Esophagus squamous epithelium (tissue), 5 donors: ENCODE data around the gene IDH3B. TPM values are rescaled to one million over a fixed set of nuclear protein-coding genes. Genes with fewer than 3 reads are reported as not detected.

ENCODE experiments used
- DNase-seq: peaks from one replicate; lab custom pipeline; 2025; lab: John Stamatoyannopoulos, UW
- H3K27ac ChIP-seq, 4 donors: fragments of 200-600 bp; sonication (generic); one replicate each; pipeline ENCODE4 v1.5.1; 2016 to 2019; ENCODE audit warnings: mild to moderate bottlenecking in 1 of 4
- H3K27me3 ChIP-seq, 4 donors: fragments of 200-600 bp; sonication (generic); 1 replicate in 3 of 4; 2 replicates in 1 of 4; pipeline versions ENCODE4 v1.5.1 to v1.6.0; 2017 to 2021; ENCODE audit warnings: antibody characterized with exemption in 1 of 4
- H3K36me3 ChIP-seq, 3 donors: fragments of 200-600 bp; sonication (generic); one replicate each; pipeline ENCODE4 v1.5.1; 2016 to 2019
- H3K4me1 ChIP-seq, 3 donors: fragments of 200-600 bp; sonication (generic); one replicate each; pipeline ENCODE4 v1.5.1; 2017 to 2019
- H3K4me3 ChIP-seq, 4 donors: fragments of 200-600 bp; sonication (generic); 1 replicate in 3 of 4; 2 replicates in 1 of 4; pipeline ENCODE4 v1.5.1; 2016 to 2019; ENCODE audit warnings: mild to moderate bottlenecking in 2 of 4, moderate library complexity in 1 of 4
- H3K9me3 ChIP-seq, 3 donors: fragments of 200-600 bp; sonication (generic); one replicate each; pipeline ENCODE4 v1.5.1; 2016 to 2019
- CTCF ChIP-seq, 6 experiments: fragments of 450-650 bp in 4 of 6; fragments of 200-600 bp in 2 of 6; sonication (generic) in 2 of 6; IDR thresholded peaks; one replicate each; pipeline ENCODE4 v1.5.1; 2016 to 2019; ENCODE audit warnings: antibody characterized with exemption in 6 of 6, mild to moderate bottlenecking in 4 of 6, moderate library complexity in 4 of 6
- POLR2A ChIP-seq, 4 donors: fragments of 450-650 bp; IDR thresholded peaks; one replicate each; pipeline ENCODE4 v1.6.1; 2017; ENCODE audit warnings: antibody characterized with exemption in 4 of 4, mild to moderate bottlenecking in 4 of 4, moderate library complexity in 3 of 4
- WGBS, 2 donors: methylation state at CpG; one replicate each; pipeline ENCODE4 v1.1.5; 2018; 5-methylcytosine and 5-hydroxymethylcytosine counted together
- intact Hi-C: fragments of 100-400 bp; cut with DNase I; formaldehyde crosslinking; loops from one replicate; pipeline ENCODE4 v1.15.0; 2022
- small RNA-seq, 4 donors: library from RNA; depleted of rRNA; stranded (forward); fragments of <200 nt; gene quantifications; one replicate each; pipeline ENCODE3, GENCODE V24; 2016
- total RNA-seq, 4 donors: library from RNA; depleted of rRNA; stranded (reverse); fragments of >200 nt; gene quantifications; one replicate each; pipeline ENCODE4 v1.1.0, GENCODE V29; 2016
- donor health status: DM: yes; HTN: yes; CAD: no.

Gene IDH3B
- total RNA-seq, 4 donors from 2014 or later: 77.4 to 136 (median 123) TPM

GRCh38 chr20:2610941-2611720 is 52.9 kb downstream of the IDH3B start:
- Histone ChIP-seq H3K36me3 (no peaks in the 10 kb centered on the region), H3K4me3 (no peak overlapping the region), H3K27ac (no peak overlapping the region), H3K27me3 (peaks cover 0 to 38% (median 0%) of the 10 kb centered on the region in 4 donors), H3K9me3 (peaks cover 0 to 15% (median 0%) of the 10 kb centered on the region in 3 donors), H3K4me1 (no peaks in the 10 kb centered on the region)
- TF ChIP-seq CTCF (IDR thresholded peaks at IDR 0.05) (no peak), POLR2A (IDR thresholded peaks at IDR 0.05) (no peak)
- WGBS, 2 donors: 44 to 49% methylated on average over 6 of the region's 6 CpGs
- no peak for DNase-seq
- intact Hi-C loops: no loop called here

DNA sequence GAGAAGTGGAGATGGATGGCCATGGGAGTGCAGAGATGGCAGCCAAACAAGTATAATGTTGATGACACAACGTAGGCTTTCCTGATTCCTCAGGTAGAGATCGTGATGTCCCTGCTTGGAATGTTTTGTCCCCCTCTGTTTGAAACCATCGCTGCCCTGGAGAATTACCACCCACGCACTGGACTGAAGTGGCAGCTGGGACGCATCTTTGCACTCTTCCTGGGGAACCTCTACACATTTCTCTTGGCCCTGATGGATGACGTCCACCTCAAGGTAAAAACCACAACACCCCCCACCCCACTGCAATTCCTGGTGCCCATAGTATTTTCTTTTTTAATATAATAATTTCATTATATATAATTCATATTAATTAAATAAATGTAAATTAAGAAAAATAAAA is 53.7 kb downstream of the IDH3B start:
- Histone ChIP-seq H3K36me3 (no peaks in the 10 kb centered on the region), H3K9me3 (peaks cover 0 to 22% (median 0%) of the 10 kb centered on the region in 3 donors), H3K4me3 (no peak overlapping the region), H3K27ac (no peak overlapping the region), H3K27me3 (peaks cover 0 to 38% (median 0%) of the 10 kb centered on the region in 4 donors), H3K4me1 (no peaks in the 10 kb centered on the region)
- no peak for DNase-seq
- intact Hi-C loops: no loop called here
- 71 to 83% methylated on average over 5 to 6 of the region's 6 CpGs for WGBS, 2 donors
- no peak for TF ChIP-seq POLR2A (IDR thresholded peaks at IDR 0.05)
- no peak for TF ChIP-seq CTCF (IDR thresholded peaks at IDR 0.05)

Small RNA genes within 50 kb of the gene (small RNA-seq; reads per million reads assigned to genes)
- gene SNORA51 (0 reads per million in 4 donors), gene SNORD110 (0 reads per million in 4 donors), gene SNORD56 (0 reads per million in 4 donors), gene SNORD57 (0 reads per million in 4 donors), gene SNORD86 (0 reads per million in 4 donors)

Other genes with a start within 250 kb of the IDH3B start
- 100 to 1,000 TPM; 244 to 393 (median 277) TPM for gene SNRPB, start 193.4 kb downstream of the IDH3B start, total RNA-seq
- gene ZNF343, start 155.3 kb downstream of the IDH3B start, total RNA-seq: 10 to 100 TPM in 1 of 4 donors, 1 to 10 TPM in 3; 4.9 to 13.2 (median 5.4) TPM
- under 1 TPM in 1 of 4 donors, not detected in 3; 0.19 TPM for gene TMC2, start 127.6 kb downstream of the IDH3B start, total RNA-seq
- 100 to 1,000 TPM in 3 of 4 donors, 10 to 100 TPM in 1; 73.0 to 174 (median 137) TPM for gene NOP56, start 11.6 kb downstream of the IDH3B start, total RNA-seq
- gene EBF4, start 28.6 kb upstream of the IDH3B start, total RNA-seq: 10 to 100 TPM in 1 of 4 donors, 1 to 10 TPM in 3; 3.2 to 10.4 (median 7.2) TPM
- gene CPXM1, start 136.4 kb upstream of the IDH3B start, total RNA-seq: 1 to 10 TPM in 2 of 4 donors, under 1 TPM in 2; 0.15 to 3.8 (median 0.93) TPM
- not detected for gene C20orf141, start 150.8 kb upstream of the IDH3B start, total RNA-seq
- not detected for gene TMEM239, start 152.1 kb upstream of the IDH3B start, total RNA-seq
- 10 to 100 TPM in 3 of 4 donors, 1 to 10 TPM in 1; 9.0 to 25.6 (median 16.6) TPM for gene PCED1A, start 176.4 kb upstream of the IDH3B start, total RNA-seq
- gene VPS16, start 176.5 kb upstream of the IDH3B start, total RNA-seq: 10 to 100 TPM; 20.9 to 36.7 (median 28.5) TPM
- 10 to 100 TPM; 26.2 to 53.7 (median 42.4) TPM for gene PTPRA, start 209.3 kb upstream of the IDH3B start, total RNA-seq